SK-N-SH treated with all-trans-retinoic acid at 6 μM for 48 hours (cell line): Measurements from ENCODE around the gene TSPAN14.

Source experiments
- CSDC2 ChIP-seq: fragments of 250-450 bp; sonication (Bioruptor Pico); IDR thresholded peaks from 2 replicates; pipeline ENCODE4 v1.5.0; 2020; ENCODE audit warnings: mild to moderate bottlenecking, moderate library complexity
- ISL1 ChIP-seq: fragments of 250-450 bp; sonication (Bioruptor Pico); IDR thresholded peaks from 2 replicates; pipeline ENCODE4 v2.1.2; 2022; ENCODE audit warnings: mild to moderate bottlenecking, moderate library complexity
- PPARA ChIP-seq: fragments of 250-450 bp; sonication (Bioruptor Pico); IDR thresholded peaks from 2 replicates; pipeline ENCODE4 v1.5.0; 2020; ENCODE audit warnings: mild to moderate bottlenecking, borderline replicate concordance
- ZC3H10 ChIP-seq: fragments of 250-450 bp; sonication (Bioruptor Pico); IDR thresholded peaks from 2 replicates; pipeline ENCODE4 v1.5.1; 2021; ENCODE audit warnings: mild to moderate bottlenecking, moderate library complexity
- ZFP30 ChIP-seq: fragments of 450-650 bp; formaldehyde crosslinking; IDR thresholded peaks from 2 replicates; pipeline ENCODE4 v1.5.0; 2022; ENCODE audit warnings: mild to moderate bottlenecking, moderate library complexity
- ZNF8 ChIP-seq: fragments of 450-650 bp; formaldehyde crosslinking; IDR thresholded peaks from 2 replicates; pipeline ENCODE4 v1.5.0; 2020; ENCODE audit warnings: mild to moderate bottlenecking, moderate library complexity
- TF ChIP-seq, protein P1 (sequence below): fragments of 250-450 bp; sonication (Bioruptor Pico); IDR thresholded peaks from 2 replicates; pipeline ENCODE4 v1.8.0; 2020; ENCODE audit warnings: mild to moderate bottlenecking, moderate library complexity, borderline replicate concordance
- TF ChIP-seq, protein P2 (sequence below): fragments of 250-450 bp; sonication (Bioruptor Pico); IDR thresholded peaks from 2 replicates; pipeline ENCODE4 v1.5.1; 2020; ENCODE audit warnings: low read depth, mild to moderate bottlenecking, moderate library complexity
- TF ChIP-seq, protein P3 (sequence below): fragments of 250-450 bp; sonication (Bioruptor Pico); IDR thresholded peaks from 2 replicates; pipeline ENCODE4 v1.5.0; 2020; ENCODE audit warnings: mild to moderate bottlenecking, moderate library complexity

DNA sequence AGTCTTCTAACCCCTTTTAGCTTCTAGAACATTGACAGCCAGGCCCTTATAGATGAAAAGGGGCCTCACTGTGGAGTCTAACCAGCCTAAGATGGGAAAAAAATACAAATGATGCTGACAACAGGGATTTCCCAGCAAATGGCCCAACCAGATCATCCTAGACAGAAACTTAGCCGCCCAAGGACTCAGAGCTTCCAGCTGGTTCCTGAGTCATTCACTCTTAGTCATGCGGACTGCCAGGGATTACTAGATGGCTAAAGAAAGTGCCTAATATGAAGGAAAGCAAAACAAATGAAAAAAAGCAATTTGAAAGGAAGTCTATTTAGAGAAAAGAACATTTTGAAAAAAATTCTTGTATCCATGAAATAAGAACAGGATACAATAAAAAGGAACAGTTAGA is 23.7 kb downstream of the TSPAN14 start:
- TF ChIP-seq CSDC2 (CRISPR knock-in tag) (no peak), ZC3H10 (CRISPR knock-in tag) (no peak), ZFP30 (CRISPR knock-in tag) (no peak), ISL1 (CRISPR knock-in tag) (no peak), PPARA (CRISPR knock-in tag) (no peak), ZNF8 (no peak)
- TF ChIP-seq, protein P1, sequence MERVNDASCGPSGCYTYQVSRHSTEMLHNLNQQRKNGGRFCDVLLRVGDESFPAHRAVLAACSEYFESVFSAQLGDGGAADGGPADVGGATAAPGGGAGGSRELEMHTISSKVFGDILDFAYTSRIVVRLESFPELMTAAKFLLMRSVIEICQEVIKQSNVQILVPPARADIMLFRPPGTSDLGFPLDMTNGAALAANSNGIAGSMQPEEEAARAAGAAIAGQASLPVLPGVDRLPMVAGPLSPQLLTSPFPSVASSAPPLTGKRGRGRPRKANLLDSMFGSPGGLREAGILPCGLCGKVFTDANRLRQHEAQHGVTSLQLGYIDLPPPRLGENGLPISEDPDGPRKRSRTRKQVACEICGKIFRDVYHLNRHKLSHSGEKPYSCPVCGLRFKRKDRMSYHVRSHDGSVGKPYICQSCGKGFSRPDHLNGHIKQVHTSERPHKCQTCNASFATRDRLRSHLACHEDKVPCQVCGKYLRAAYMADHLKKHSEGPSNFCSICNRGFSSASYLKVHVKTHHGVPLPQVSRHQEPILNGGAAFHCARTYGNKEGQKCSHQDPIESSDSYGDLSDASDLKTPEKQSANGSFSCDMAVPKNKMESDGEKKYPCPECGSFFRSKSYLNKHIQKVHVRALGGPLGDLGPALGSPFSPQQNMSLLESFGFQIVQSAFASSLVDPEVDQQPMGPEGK (CRISPR knock-in tag) = no peak
- TF ChIP-seq, protein P2, sequence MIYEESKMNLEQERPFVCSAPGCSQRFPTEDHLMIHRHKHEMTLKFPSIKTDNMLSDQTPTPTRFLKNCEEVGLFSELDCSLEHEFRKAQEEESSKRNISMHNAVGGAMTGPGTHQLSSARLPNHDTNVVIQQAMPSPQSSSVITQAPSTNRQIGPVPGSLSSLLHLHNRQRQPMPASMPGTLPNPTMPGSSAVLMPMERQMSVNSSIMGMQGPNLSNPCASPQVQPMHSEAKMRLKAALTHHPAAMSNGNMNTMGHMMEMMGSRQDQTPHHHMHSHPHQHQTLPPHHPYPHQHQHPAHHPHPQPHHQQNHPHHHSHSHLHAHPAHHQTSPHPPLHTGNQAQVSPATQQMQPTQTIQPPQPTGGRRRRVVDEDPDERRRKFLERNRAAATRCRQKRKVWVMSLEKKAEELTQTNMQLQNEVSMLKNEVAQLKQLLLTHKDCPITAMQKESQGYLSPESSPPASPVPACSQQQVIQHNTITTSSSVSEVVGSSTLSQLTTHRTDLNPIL = no peak
- TF ChIP-seq, protein P3, sequence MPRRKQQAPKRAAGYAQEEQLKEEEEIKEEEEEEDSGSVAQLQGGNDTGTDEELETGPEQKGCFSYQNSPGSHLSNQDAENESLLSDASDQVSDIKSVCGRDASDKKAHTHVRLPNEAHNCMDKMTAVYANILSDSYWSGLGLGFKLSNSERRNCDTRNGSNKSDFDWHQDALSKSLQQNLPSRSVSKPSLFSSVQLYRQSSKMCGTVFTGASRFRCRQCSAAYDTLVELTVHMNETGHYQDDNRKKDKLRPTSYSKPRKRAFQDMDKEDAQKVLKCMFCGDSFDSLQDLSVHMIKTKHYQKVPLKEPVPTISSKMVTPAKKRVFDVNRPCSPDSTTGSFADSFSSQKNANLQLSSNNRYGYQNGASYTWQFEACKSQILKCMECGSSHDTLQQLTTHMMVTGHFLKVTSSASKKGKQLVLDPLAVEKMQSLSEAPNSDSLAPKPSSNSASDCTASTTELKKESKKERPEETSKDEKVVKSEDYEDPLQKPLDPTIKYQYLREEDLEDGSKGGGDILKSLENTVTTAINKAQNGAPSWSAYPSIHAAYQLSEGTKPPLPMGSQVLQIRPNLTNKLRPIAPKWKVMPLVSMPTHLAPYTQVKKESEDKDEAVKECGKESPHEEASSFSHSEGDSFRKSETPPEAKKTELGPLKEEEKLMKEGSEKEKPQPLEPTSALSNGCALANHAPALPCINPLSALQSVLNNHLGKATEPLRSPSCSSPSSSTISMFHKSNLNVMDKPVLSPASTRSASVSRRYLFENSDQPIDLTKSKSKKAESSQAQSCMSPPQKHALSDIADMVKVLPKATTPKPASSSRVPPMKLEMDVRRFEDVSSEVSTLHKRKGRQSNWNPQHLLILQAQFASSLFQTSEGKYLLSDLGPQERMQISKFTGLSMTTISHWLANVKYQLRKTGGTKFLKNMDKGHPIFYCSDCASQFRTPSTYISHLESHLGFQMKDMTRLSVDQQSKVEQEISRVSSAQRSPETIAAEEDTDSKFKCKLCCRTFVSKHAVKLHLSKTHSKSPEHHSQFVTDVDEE = no peak
